A549 (cell line): Measurements from ENCODE around the gene ASB18.

Source experiments
- CTCF ChIP-seq: fragments of >200 bp; sonication (Bioruptor Twin); formaldehyde crosslinking; IDR thresholded peaks from 3 replicates; pipeline ENCODE4 v1.5.1; 2016
- JUNB ChIP-seq: fragments of >200 bp; sonication (Bioruptor Twin); formaldehyde crosslinking; IDR thresholded peaks from 2 replicates; pipeline ENCODE4 v1.6.1; 2016
- MAX ChIP-seq: IDR thresholded peaks from 2 replicates; pipeline ENCODE4 v1.6.1; 2012
- MAZ ChIP-seq: fragments of 150-350 bp; IDR thresholded peaks from 2 replicates; pipeline ENCODE4 v1.6.1; 2014; ENCODE audit warnings: antibody characterized with exemption, low read depth, low read length, borderline replicate concordance
- PHF8 ChIP-seq: fragments of 200-600 bp; sonication (generic); IDR thresholded peaks from 2 replicates; pipeline ENCODE4 v1.6.1; 2016; ENCODE audit warnings: low read depth, mild to moderate bottlenecking, antibody characterized with exemption, moderate library complexity, borderline replicate concordance
- POLR2A ChIP-seq: IDR thresholded peaks from 2 replicates; pipeline ENCODE4 v1.6.1; 2012; ENCODE audit warnings: mild to moderate bottlenecking, low read length
- RAD21 ChIP-seq, 2 experiments: fragments of >200 bp in 1 of 2; sonication (Bioruptor Twin) in 1 of 2; formaldehyde crosslinking in 1 of 2; IDR thresholded peaks in 1 of 2; conservative IDR thresholded peaks in 1 of 2; 2 replicates in 1 of 2; 3 replicates in 1 of 2; pipeline ENCODE4 v1.6.1; 2012 to 2018; ENCODE audit warnings: inconsistent platforms in 1 of 2
- RCOR1 ChIP-seq: fragments of 150-350 bp; IDR thresholded peaks from 2 replicates; pipeline ENCODE4 v1.6.1; 2014; ENCODE audit warnings: antibody characterized with exemption, low read length, low read depth
- REST ChIP-seq: fragments of 200-600 bp; sonication (generic); IDR thresholded peaks from 2 replicates; pipeline ENCODE4 v1.6.1; 2016; ENCODE audit warnings: antibody characterized with exemption, mild to moderate bottlenecking, moderate library complexity
- SREBF2 ChIP-seq: fragments of 450-650 bp; IDR thresholded peaks from 2 replicates; pipeline ENCODE4 v1.6.1; 2014; ENCODE audit warnings: mild to moderate bottlenecking, moderate library complexity
- ZSCAN20 ChIP-seq: fragments of 250-450 bp; sonication (Bioruptor Pico); IDR thresholded peaks from 2 replicates; pipeline ENCODE4 v1.8.0; 2022; ENCODE audit warnings: mild to moderate bottlenecking, moderate library complexity
- TF ChIP-seq, protein P1 (sequence below): fragments of 250-450 bp; sonication (Bioruptor Pico); IDR thresholded peaks from 2 replicates; pipeline ENCODE4 v1.5.0; 2021; ENCODE audit warnings: mild to moderate bottlenecking, moderate library complexity, borderline replicate concordance

GRCh38 chr2:236159778-236160170 is 104.4 kb downstream of the ASB18 start:
- TF ChIP-seq REST (no peak), ZSCAN20 (no peak), MAX (no peak), PHF8 (no peak), SREBF2 (no peak), CTCF (no peak), MAZ (no peak), JUNB (no peak), RCOR1 (no peak), RAD21 (conservative IDR thresholded peaks at IDR 0.05 in 1 of 2, IDR thresholded peaks at IDR 0.05 in 1 of 2) (no peak), POLR2A (no peak)
- TF ChIP-seq, protein P1, sequence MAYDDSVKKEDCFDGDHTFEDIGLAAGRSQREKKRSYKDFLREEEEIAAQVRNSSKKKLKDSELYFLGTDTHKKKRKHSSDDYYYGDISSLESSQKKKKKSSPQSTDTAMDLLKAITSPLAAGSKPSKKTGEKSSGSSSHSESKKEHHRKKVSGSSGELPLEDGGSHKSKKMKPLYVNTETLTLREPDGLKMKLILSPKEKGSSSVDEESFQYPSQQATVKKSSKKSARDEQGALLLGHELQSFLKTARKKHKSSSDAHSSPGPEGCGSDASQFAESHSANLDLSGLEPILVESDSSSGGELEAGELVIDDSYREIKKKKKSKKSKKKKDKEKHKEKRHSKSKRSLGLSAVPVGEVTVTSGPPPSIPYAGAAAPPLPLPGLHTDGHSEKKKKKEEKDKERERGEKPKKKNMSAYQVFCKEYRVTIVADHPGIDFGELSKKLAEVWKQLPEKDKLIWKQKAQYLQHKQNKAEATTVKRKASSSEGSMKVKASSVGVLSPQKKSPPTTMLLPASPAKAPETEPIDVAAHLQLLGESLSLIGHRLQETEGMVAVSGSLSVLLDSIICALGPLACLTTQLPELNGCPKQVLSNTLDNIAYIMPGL (CRISPR knock-in tag), result no peak
